Measurements from ENCODE around the gene PRKACB. TPM values are rescaled to one million over a fixed set of nuclear protein-coding genes. Genes with fewer than 3 reads are reported as not detected.

The PRKACB gene
- total RNA-seq, 4 donors from 2014 or later, result 13.3 to 75.1 (median 34.2) TPM

DNA sequence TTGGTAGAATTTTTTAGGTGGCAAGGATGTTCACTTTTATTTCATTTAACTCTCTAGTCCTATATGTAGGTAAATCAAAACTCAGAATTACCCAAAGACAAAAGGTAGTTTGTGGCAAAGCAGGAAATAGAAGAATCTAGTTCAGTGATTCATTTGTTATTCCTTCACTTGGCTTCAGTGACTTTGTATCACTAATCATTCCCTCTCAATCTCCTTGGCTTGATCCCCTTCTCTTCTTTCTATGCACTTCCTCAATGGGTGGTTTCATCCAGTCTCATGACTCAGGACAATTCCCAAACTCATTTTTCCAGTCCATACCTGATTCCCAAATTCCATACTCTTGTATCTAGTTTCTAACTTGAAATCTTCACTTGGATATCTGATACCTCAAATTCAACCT is 64.9 kb downstream of the PRKACB start:
- Histone ChIP-seq H3K9me3 (no peaks in the 10 kb centered on the region), H3K27ac (no peak overlapping the region), H3K4me1 (no peaks in the 10 kb centered on the region), H3K36me3 (no peaks in the 10 kb centered on the region), H3K27me3 (no peaks in the 10 kb centered on the region), H3K4me3 (no peak overlapping the region)
- intact Hi-C loops (cut with DNase I; ENCODE audit: low total_unique reads), result no loop called here
- TF ChIP-seq, protein P1, sequence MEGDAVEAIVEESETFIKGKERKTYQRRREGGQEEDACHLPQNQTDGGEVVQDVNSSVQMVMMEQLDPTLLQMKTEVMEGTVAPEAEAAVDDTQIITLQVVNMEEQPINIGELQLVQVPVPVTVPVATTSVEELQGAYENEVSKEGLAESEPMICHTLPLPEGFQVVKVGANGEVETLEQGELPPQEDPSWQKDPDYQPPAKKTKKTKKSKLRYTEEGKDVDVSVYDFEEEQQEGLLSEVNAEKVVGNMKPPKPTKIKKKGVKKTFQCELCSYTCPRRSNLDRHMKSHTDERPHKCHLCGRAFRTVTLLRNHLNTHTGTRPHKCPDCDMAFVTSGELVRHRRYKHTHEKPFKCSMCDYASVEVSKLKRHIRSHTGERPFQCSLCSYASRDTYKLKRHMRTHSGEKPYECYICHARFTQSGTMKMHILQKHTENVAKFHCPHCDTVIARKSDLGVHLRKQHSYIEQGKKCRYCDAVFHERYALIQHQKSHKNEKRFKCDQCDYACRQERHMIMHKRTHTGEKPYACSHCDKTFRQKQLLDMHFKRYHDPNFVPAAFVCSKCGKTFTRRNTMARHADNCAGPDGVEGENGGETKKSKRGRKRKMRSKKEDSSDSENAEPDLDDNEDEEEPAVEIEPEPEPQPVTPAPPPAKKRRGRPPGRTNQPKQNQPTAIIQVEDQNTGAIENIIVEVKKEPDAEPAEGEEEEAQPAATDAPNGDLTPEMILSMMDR (IDR thresholded peaks at IDR 0.05), result no peak
- no peak for TF ChIP-seq POLR2A (IDR thresholded peaks at IDR 0.05)
- no peak for DNase-seq

DNA sequence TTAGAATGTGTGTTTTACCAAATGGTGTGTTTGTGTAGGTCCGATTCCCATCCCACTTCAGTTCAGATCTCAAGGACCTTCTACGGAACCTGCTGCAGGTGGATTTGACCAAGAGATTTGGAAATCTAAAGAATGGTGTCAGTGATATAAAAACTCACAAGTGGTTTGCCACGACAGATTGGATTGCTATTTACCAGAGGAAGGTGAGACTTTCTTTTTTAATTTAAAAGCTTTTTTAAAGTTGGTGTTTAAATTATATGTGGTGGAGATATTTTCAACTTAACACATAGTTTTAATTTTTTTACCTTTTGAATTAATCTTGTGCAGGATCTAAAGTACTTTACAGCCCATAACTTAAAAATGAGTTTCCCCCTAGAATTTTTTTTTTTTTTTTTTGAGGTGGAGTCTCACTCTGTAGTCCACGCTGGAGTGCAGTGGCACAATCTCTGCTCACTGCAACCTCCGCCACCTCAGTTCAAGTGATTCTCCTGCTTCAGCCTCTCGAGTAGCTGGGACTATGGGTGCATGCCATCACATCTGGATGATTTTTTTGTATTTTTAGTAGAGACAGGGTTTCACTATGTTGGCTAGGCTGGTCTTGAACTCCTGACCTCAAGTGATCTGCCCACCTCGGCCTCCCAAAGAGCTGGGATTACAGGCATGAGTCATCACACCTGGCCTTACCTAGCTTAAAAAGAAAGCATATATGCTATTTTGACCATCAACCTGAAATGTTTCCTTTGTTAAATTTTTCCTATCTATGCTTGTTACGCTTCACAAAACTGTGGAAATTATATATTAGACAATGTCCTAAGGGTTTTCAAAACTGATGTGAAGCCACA is 70.3 kb downstream of the PRKACB start:
- peaks cover 0 to under 1% of the 10 kb centered on the region in 2 donors for H3K9me3 ChIP-seq
- no peak overlapping the region for H3K4me3 ChIP-seq
- intact Hi-C loops (cut with DNase I; ENCODE audit: low total_unique reads), result no loop called here
- no peaks in the 10 kb centered on the region for H3K4me1 ChIP-seq
- no peak overlapping the region for H3K27ac ChIP-seq
- TF ChIP-seq, protein P1 (IDR thresholded peaks at IDR 0.05), result no peak
- TF ChIP-seq POLR2A (IDR thresholded peaks at IDR 0.05), result no peak
- no peaks in the 10 kb centered on the region for H3K36me3 ChIP-seq
- no peak for DNase-seq
- H3K27me3 ChIP-seq, result no peaks in the 10 kb centered on the region

DNA sequence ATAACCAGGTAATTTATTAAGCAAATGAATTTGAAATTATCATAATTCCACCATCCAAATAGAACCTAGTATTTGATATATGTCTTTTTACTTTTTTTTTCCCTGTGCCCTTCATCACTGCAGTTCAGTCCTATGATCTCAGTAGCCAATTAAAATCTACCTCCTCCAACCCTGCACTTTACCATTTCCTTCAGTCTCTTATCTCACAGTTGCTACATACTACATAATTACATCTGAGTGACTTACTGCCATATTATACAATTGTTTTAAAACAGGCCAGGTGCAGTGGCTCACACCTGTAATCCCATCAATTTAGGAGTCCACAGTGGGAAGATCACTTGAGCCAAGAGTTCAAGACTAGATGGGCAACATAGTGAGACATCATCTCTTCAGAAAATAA is 73.2 kb downstream of the PRKACB start:
- H3K9me3 ChIP-seq, result peaks cover 0 to 5% of the 10 kb centered on the region in 2 donors
- TF ChIP-seq POLR2A (IDR thresholded peaks at IDR 0.05), result no peak
- intact Hi-C loops (cut with DNase I; ENCODE audit: low total_unique reads), result no loop called here
- no peaks in the 10 kb centered on the region for H3K27me3 ChIP-seq
- no peak overlapping the region for H3K27ac ChIP-seq
- no peaks in the 10 kb centered on the region for H3K4me1 ChIP-seq
- no peak for DNase-seq
- no peak overlapping the region for H3K4me3 ChIP-seq
- H3K36me3 ChIP-seq, result no peaks in the 10 kb centered on the region

DNA sequence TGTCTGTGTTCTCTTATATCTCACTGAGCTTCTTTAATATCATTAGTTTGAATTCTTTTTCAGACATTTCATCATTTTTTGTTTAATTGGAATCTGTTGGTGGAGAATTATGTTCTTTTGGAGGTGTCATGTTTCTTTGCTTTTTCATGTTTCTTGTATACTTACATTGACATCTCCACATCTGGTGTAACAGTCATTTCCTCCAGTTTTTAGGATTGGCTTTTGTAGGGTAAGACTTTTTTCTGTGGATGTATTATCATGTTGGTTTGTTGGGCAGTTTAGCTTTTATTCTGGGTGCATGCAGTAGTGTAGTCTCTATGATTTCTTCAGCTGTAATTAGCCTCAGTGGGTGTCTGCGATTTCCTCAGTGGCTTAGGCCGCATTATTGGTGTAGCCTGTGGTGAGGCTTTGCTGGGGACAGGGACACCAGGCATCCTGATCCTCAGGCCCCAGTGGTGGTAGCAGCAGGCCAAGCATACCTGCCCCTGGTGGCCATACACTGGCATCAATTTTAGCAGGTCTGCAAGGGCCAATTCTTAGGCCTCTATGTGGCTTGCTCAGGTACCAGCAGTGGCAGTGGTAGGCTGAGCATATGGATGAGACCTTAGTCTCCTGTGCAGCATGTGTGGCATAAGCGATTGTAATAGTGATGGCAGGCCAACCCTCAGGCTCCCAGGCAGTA is 79.8 kb downstream of the PRKACB start:
- peaks cover 0 to 10% of the 10 kb centered on the region in 2 donors for H3K9me3 ChIP-seq
- no peaks in the 10 kb centered on the region for H3K4me1 ChIP-seq
- H3K27me3 ChIP-seq, result no peaks in the 10 kb centered on the region
- no peak overlapping the region for H3K27ac ChIP-seq
- intact Hi-C loops (cut with DNase I; ENCODE audit: low total_unique reads), result no loop called here
- no peak overlapping the region for H3K4me3 ChIP-seq
- DNase-seq, result no peak
- TF ChIP-seq POLR2A (IDR thresholded peaks at IDR 0.05), result no peak
- TF ChIP-seq, protein P1 (IDR thresholded peaks at IDR 0.05), result no peak
- H3K36me3 ChIP-seq, result no peaks in the 10 kb centered on the region

DNA sequence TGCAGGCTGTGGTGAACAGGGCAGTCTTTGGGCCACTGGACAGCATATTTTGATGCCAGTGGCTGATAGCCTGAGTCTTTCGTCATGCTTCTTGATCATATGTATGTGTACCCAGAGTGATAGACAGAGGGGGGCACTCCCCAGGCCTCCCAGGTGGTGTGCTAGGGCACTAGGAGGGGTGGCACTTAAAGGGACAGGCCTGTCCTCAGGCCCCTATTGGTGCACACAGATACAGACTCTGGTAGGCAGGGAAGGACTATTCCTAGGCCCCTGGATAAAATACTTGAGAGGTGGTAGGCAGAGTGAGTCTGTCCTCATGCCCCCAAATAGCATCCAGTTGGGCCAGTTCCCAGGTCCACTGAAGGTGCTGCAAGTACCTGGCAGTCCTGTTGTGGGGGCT is 80.8 kb downstream of the PRKACB start:
- TF ChIP-seq, protein P1 (IDR thresholded peaks at IDR 0.05), result no peak
- no peak for TF ChIP-seq POLR2A (IDR thresholded peaks at IDR 0.05)
- H3K9me3 ChIP-seq, result peaks cover 0 to 5% of the 10 kb centered on the region in 2 donors
- DNase-seq, result no peak
- H3K27ac ChIP-seq, result no peak overlapping the region
- no peak overlapping the region for H3K4me3 ChIP-seq
- H3K36me3 ChIP-seq, result no peaks in the 10 kb centered on the region
- intact Hi-C loops (cut with DNase I; ENCODE audit: low total_unique reads), result no loop called here
- H3K4me1 ChIP-seq, result no peaks in the 10 kb centered on the region
- no peaks in the 10 kb centered on the region for H3K27me3 ChIP-seq

Data from uterus (tissue), 4 donors.